Measurements from ENCODE around the gene NAA80. TPM values are rescaled to one million over a fixed set of nuclear protein-coding genes. Genes with fewer than 3 reads are reported as not detected.
"Not testable (repeated sequence)": the region's sequence is repeated elsewhere in the genome, so short reads cannot be mapped to it uniquely, and the experiment has no call there.

NAA80 gene
- total RNA-seq, 1 donor from 2014 or later: 10.7 TPM

DNA sequence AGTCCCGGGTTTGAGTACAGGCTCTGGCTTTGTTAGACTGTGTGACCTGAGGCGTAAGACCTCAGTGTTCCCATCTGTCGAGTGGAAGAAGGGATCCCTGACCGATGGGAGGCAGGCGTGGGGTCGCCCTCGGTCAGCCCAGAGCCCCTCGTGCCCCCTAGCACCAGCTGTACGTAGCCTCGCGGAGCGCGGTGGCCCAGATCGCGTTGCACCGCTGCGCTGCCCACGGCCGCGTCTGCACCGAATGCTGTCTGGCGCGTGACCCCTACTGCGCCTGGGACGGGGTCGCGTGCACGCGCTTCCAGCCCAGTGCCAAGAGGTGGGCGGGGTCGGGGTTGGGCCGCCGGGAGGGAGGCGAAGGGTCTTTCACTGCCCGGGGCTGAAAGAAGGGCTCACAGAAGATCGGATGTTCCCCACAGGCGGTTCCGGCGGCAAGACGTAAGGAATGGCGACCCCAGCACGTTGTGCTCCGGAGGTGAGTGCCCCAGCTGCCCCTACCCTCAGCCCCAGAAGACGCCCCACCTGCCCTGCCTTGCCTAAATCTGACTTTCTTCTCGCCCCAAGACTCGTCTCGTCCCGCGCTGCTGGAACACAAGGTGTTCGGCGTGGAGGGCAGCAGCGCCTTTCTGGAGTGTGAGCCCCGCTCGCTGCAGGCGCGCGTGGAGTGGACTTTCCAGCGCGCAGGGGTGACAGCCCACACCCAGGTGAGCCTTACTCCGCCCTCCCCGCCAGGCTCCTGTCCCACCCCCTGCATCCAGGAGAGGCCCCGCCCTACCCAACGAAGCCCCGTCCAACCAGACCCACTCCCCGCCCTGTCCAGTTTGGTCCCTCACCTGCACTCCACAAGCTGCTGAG, 23.8 kb downstream of the NAA80 start:
- no peak overlapping the region for H3K27ac Mint-ChIP-seq (ENCODE audit: unreplicated experiment)
- peak overlapping the region; percentile 44 for H3K4me3 Mint-ChIP-seq
- no peaks in the 10 kb centered on the region for H3K36me3 Mint-ChIP-seq (ENCODE audit: low read depth)
- H3K4me1 Mint-ChIP-seq: peaks cover 33% of the 10 kb centered on the region
- H3K9me3 Mint-ChIP-seq: no peaks in the 10 kb centered on the region
- peaks cover 41% of the 10 kb centered on the region for H3K27me3 Mint-ChIP-seq (ENCODE audit: low read depth)
- TF ChIP-seq, protein P1, sequence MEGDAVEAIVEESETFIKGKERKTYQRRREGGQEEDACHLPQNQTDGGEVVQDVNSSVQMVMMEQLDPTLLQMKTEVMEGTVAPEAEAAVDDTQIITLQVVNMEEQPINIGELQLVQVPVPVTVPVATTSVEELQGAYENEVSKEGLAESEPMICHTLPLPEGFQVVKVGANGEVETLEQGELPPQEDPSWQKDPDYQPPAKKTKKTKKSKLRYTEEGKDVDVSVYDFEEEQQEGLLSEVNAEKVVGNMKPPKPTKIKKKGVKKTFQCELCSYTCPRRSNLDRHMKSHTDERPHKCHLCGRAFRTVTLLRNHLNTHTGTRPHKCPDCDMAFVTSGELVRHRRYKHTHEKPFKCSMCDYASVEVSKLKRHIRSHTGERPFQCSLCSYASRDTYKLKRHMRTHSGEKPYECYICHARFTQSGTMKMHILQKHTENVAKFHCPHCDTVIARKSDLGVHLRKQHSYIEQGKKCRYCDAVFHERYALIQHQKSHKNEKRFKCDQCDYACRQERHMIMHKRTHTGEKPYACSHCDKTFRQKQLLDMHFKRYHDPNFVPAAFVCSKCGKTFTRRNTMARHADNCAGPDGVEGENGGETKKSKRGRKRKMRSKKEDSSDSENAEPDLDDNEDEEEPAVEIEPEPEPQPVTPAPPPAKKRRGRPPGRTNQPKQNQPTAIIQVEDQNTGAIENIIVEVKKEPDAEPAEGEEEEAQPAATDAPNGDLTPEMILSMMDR (conservative IDR thresholded peaks at IDR 0.05): no peak
- DNase-seq (ENCODE audit: low read depth, low spot score): peak; percentile 37

DNA sequence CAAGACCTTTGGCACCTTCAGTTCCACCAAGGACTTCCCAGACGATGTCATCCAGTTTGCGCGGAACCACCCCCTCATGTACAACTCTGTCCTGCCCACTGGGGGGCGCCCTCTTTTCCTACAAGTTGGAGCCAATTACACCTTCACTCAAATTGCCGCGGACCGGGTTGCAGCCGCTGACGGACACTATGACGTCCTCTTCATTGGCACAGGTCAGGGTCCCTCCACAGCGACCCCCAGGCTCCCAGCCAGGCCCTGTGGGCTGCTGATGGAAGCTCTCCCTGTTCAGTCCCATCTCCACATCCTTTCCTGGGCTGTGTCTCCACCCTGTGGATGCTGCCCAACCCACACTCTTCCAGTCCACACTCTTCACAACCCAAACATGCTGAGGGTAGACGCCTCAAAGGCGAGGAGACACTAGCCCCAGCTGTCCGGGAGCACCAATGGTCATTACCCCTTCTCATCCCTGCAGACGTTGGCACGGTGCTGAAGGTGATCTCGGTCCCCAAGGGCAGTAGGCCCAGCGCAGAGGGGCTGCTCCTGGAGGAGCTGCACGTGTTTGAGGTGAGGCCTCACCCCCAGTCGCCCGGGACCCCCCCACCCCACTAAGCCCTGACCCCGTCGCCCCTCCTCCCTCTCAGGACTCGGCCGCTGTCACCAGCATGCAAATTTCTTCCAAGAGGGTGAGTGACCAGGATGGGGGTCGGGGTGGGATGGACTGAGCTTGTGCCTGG, 24.7 kb downstream of the NAA80 start:
- peak overlapping the region; percentile 54 for H3K4me3 Mint-ChIP-seq
- TF ChIP-seq, protein P1 (conservative IDR thresholded peaks at IDR 0.05): peak; percentile 83
- peaks cover 41% of the 10 kb centered on the region for H3K27me3 Mint-ChIP-seq (ENCODE audit: low read depth)
- H3K9me3 Mint-ChIP-seq: no peaks in the 10 kb centered on the region
- DNase-seq (ENCODE audit: low read depth, low spot score): peak; percentile 54
- H3K27ac Mint-ChIP-seq (ENCODE audit: unreplicated experiment): no peak overlapping the region
- H3K36me3 Mint-ChIP-seq (ENCODE audit: low read depth): no peaks in the 10 kb centered on the region
- H3K4me1 Mint-ChIP-seq: peaks cover 33% of the 10 kb centered on the region

DNA sequence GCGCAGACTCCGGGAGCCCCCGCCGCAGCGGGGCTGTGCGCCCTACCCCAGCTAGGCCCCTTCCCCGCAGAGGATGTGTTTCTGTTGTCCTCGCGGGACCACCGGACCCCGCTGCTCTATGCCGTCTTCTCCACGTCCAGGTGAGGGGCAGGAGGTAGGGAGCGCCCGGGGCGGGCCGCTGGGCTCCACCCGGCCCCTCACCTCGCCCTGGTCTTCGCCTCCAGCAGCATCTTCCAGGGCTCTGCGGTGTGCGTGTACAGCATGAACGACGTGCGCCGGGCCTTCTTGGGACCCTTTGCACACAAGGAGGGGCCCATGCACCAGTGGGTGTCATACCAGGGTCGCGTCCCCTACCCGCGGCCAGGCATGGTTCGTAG, 25.5 kb downstream of the NAA80 start:
- no peaks in the 10 kb centered on the region for H3K9me3 Mint-ChIP-seq
- DNase-seq (ENCODE audit: low read depth, low spot score): no peak
- H3K4me3 Mint-ChIP-seq: no peak overlapping the region
- H3K27me3 Mint-ChIP-seq (ENCODE audit: low read depth): peaks cover 42% of the 10 kb centered on the region
- no peaks in the 10 kb centered on the region for H3K36me3 Mint-ChIP-seq (ENCODE audit: low read depth)
- H3K4me1 Mint-ChIP-seq: peaks cover 34% of the 10 kb centered on the region
- H3K27ac Mint-ChIP-seq (ENCODE audit: unreplicated experiment): no peak overlapping the region
- TF ChIP-seq, protein P1 (conservative IDR thresholded peaks at IDR 0.05): no peak

DNA sequence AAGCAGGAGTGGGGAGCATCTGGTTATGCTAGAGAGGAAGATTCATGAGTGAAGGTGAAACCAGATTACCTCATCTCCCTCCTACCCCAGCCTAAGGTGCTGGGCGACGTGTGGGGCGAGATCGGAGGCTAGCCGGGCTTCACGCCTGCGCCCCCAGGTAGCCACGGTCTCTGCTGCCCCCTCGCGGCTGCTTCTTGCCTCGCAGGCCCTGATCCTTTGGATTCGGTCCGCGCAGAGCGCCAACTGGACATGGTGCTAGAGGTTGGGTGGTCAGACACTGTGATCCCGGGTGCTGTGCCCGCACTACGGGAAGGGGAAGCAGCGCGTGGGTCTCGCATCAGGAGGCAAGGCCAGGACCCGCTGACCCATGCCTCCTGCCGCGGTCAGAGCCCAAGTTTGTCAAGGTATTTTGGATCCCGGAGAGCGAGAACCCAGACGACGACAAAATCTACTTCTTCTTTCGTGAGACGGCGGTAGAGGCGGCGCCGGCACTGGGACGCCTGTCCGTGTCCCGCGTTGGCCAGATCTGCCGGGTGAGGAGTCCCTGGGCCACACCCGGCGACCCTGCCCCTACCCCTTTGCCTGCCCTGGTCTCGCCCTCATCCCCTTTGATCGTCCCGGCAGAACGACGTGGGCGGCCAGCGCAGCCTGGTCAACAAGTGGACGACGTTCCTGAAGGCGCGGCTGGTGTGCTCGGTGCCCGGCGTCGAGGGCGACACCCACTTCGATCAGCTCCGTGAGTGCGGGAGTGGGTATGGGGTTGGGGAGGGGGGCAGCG, 26.1 kb downstream of the NAA80 start:
- Mint-ChIP-seq H3K27me3 (ENCODE audit: low read depth) (peaks cover 43% of the 10 kb centered on the region), H3K36me3 (ENCODE audit: low read depth) (no peaks in the 10 kb centered on the region), H3K4me1 (peaks cover 35% of the 10 kb centered on the region), H3K9me3 (no peaks in the 10 kb centered on the region), H3K27ac (ENCODE audit: unreplicated experiment) (no peak overlapping the region), H3K4me3 (peak overlapping the region; percentile 81)
- TF ChIP-seq, protein P1 (conservative IDR thresholded peaks at IDR 0.05): peak; percentile 99
- DNase-seq (ENCODE audit: low read depth, low spot score): peak; percentile 98

DNA sequence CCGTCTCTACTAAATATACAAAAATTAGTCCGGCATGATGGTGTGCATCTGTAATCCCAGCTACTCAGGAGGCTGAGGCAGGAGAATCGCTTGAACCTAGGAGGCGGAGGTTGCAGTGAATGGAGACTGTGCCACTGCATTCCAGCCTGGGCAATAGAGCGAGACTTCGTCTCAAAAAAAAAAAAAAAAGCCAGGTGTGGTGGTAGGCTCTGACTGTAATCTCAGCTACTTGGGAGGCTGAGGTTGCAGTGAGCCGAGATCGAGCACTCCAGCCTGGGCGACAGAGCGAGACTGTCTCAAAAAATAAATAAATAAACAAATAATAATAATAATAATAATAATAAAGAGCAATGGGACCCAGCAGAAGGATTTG, 26.7 kb downstream of the NAA80 start:
- H3K4me1 Mint-ChIP-seq: peaks cover 35% of the 10 kb centered on the region
- not testable (repeated sequence) for H3K36me3 Mint-ChIP-seq (ENCODE audit: low read depth); H3K27ac Mint-ChIP-seq (ENCODE audit: unreplicated experiment); H3K9me3 Mint-ChIP-seq; DNase-seq (ENCODE audit: low read depth, low spot score)
- peak overlapping the region; percentile 81 for H3K4me3 Mint-ChIP-seq
- H3K27me3 Mint-ChIP-seq (ENCODE audit: low read depth): peaks cover 47% of the 10 kb centered on the region

Data from neural crest cell (in vitro differentiated cells).